PC-9 (cell line): ENCODE results near the gene CD276.

Experiments
- EZH2 ChIP-seq: fragments of 200-600 bp; sonication (generic); IDR thresholded peaks from 2 replicates; pipeline ENCODE4 v1.8.0; 2017; ENCODE audit warnings: antibody characterized with exemption, low read depth
- TF ChIP-seq, protein P1 (sequence below): fragments of 200-600 bp; sonication (generic); conservative IDR thresholded peaks from 2 replicates; pipeline ENCODE4 v1.6.1; 2017; ENCODE audit warnings: mixed run types, antibody characterized with exemption, mild to moderate bottlenecking, moderate library complexity

DNA sequence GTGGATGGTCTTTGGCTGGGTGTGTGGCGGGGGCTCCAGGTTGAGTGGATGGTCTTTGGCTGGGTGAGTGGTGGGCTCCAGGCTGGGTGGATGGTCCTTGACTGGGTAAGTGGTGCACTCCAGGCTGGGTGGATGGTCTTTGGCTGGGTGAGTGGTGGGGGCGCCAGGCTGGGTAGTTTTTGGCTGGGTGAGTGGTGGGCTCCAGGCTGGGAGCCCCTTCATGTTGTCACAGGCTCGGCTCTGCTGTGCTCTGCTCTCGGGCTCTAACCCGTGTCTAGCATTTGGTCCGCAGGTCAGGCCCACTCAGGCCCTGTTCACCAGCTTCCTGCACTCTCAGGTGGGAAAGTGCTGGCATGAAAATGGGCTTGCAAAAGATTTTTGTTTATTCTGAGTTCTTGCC, 25.1 kb downstream of the CD276 start:
- TF ChIP-seq, protein P1, sequence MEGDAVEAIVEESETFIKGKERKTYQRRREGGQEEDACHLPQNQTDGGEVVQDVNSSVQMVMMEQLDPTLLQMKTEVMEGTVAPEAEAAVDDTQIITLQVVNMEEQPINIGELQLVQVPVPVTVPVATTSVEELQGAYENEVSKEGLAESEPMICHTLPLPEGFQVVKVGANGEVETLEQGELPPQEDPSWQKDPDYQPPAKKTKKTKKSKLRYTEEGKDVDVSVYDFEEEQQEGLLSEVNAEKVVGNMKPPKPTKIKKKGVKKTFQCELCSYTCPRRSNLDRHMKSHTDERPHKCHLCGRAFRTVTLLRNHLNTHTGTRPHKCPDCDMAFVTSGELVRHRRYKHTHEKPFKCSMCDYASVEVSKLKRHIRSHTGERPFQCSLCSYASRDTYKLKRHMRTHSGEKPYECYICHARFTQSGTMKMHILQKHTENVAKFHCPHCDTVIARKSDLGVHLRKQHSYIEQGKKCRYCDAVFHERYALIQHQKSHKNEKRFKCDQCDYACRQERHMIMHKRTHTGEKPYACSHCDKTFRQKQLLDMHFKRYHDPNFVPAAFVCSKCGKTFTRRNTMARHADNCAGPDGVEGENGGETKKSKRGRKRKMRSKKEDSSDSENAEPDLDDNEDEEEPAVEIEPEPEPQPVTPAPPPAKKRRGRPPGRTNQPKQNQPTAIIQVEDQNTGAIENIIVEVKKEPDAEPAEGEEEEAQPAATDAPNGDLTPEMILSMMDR = no peak
- no peak for TF ChIP-seq EZH2
